Rectal smooth muscle tissue (tissue), 1 donor: ENCODE measurements around the gene ELANE.
"Not testable (repeated sequence)": the region's sequence is repeated elsewhere in the genome, so short reads cannot be mapped to it uniquely, and the experiment has no call there.

Experiments used
- H3K27ac ChIP-seq: one replicate; pipeline ENCODE4 v1.7.0; 2013; ENCODE audit warnings: low read depth, low read length, inconsistent platforms
- H3K27me3 ChIP-seq: one replicate; pipeline ENCODE4 v1.7.0; 2013; ENCODE audit warnings: low read length; ENCODE audit not compliant: control insufficient read depth, insufficient read depth
- H3K36me3 ChIP-seq: one replicate; pipeline ENCODE4 v1.7.0; 2013; ENCODE audit warnings: low read length; ENCODE audit not compliant: control insufficient read depth, insufficient read depth
- H3K4me1 ChIP-seq: one replicate; pipeline ENCODE4 v1.7.0; 2013; ENCODE audit warnings: low read length; ENCODE audit not compliant: control insufficient read depth, insufficient read depth
- H3K4me3 ChIP-seq: one replicate; pipeline ENCODE4 v1.7.0; 2013; ENCODE audit warnings: low read length
- H3K9ac ChIP-seq: one replicate; pipeline ENCODE4 v1.7.0; 2013; ENCODE audit warnings: low read length

The ELANE gene

DNA sequence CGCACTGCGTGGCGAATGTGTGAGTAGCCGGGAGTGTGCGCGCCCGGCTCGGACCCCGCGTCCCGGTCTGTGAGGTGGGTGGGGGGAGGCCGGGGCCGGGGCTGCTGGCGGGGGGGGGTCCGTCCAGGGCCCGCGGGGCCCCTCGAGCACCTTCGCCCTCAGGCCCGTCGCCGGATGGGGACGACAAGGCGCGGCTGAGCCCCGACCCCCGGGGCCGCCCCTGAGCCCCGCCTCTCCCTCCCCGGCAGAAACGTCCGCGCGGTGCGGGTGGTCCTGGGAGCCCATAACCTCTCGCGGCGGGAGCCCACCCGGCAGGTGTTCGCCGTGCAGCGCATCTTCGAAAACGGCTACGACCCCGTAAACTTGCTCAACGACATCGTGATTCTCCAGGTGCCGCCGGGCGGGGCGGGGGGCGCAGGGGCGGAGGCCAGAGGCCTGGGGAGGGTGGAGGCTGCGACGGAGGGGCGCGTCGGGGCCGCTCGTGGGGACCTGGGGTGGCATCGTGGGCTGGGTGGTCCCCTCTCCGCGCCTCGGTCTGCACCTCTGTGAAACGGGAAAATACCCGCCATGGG is 997 bp downstream of the ELANE start:
- Histone ChIP-seq H3K4me3 (no peak overlapping the region), H3K27me3 (peaks cover 4% of the 10 kb centered on the region), H3K27ac (no peak overlapping the region), H3K9ac (no peak overlapping the region), H3K36me3 (no peaks in the 10 kb centered on the region), H3K4me1 (peaks cover 8% of the 10 kb centered on the region)

DNA sequence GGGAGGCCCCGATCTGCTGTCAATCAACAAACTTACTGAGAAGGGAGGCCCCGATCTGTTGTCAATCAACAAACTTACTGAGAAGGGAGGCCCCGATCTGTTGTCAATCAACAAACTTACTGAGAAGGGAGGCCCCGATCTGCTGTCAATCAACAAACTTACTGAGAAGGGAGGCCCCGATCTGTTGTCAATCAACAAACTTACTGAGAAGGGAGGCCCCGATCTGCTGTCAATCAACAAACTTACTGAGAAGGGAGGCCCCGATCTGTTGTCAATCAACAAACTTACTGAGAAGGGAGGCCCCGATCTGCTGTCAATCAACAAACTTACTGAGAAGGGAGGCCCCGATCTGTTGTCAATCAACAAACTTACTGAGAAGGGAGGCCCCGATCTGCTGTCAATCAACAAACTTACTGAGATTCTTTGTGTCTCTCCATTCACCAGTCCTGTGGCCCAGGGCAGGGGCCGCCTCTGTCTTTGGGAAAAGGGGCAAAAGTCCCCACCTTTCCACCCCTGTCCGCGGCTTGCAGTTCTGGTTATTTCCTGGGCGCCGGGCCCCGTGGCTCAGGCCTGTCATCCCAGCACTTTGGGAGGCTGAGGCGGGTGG is 1.6 kb downstream of the ELANE start:
- not testable (repeated sequence) for H3K9ac ChIP-seq, H3K4me1 ChIP-seq, H3K27ac ChIP-seq, H3K36me3 ChIP-seq, H3K4me3 ChIP-seq, H3K27me3 ChIP-seq

DNA sequence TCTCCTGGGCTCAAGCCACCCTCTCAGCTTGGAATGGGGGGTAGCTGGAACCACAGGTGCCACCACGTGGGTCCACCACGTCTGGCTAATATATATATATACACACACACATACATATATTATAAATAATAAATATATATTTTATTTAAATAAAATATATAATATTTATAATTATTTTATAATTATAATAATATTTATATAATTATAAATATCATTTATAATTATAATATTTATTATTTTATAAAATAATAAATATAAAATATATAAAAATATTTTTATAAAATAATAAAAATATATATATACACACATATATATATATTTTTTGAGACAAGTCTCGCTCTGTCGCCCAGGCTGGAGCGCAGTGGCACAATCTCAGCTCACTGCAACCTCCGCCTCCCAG is 2.4 kb downstream of the ELANE start:
- H3K9ac ChIP-seq = no peak overlapping the region
- H3K27ac ChIP-seq = no peak overlapping the region
- H3K27me3 ChIP-seq = peaks cover 4% of the 10 kb centered on the region
- H3K4me3 ChIP-seq = no peak overlapping the region
- no peaks in the 10 kb centered on the region for H3K36me3 ChIP-seq
- H3K4me1 ChIP-seq = peaks cover 8% of the 10 kb centered on the region

DNA sequence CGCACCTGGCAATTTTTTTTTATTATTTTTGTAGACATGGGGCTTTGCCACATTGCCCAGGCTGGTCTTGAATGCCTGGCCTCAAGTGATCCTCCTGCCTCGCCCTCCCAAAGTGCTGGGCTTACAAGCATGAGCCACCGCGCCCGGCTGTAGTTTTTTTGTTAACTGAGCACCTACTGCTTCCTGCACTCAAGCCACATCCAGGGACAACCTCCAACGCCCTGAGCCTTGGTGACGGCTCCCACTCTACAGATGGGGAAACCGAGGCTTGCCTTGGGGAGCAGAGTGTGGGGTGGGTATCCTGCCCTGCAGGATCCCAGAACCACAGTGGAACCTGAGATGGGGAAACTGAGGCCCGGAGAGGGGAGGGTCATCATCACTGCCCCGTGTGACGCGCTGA is 3.0 kb downstream of the ELANE start:
- H3K27ac ChIP-seq = no peak overlapping the region
- H3K4me3 ChIP-seq = no peak overlapping the region
- peaks cover 4% of the 10 kb centered on the region for H3K27me3 ChIP-seq
- peaks cover 8% of the 10 kb centered on the region for H3K4me1 ChIP-seq
- H3K36me3 ChIP-seq = no peaks in the 10 kb centered on the region
- no peak overlapping the region for H3K9ac ChIP-seq

DNA sequence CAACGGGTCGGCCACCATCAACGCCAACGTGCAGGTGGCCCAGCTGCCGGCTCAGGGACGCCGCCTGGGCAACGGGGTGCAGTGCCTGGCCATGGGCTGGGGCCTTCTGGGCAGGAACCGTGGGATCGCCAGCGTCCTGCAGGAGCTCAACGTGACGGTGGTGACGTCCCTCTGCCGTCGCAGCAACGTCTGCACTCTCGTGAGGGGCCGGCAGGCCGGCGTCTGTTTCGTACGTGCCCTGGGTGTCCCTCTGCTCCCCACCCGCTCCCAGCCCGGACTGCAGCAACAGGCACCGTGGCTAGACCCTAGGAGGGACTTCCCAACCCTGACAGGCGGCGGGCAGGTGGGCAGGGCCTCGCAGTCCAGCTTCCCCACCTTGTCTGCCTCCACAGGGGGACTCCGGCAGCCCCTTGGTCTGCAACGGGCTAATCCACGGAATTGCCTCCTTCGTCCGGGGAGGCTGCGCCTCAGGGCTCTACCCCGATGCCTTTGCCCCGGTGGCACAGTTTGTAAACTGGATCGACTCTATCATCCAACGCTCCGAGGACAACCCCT is 3.5 kb downstream of the ELANE start:
- H3K9ac ChIP-seq = no peak overlapping the region
- no peak overlapping the region for H3K4me3 ChIP-seq
- no peak overlapping the region for H3K27ac ChIP-seq
- H3K4me1 ChIP-seq = peaks cover 8% of the 10 kb centered on the region
- no peaks in the 10 kb centered on the region for H3K36me3 ChIP-seq
- peaks cover 4% of the 10 kb centered on the region for H3K27me3 ChIP-seq

DNA sequence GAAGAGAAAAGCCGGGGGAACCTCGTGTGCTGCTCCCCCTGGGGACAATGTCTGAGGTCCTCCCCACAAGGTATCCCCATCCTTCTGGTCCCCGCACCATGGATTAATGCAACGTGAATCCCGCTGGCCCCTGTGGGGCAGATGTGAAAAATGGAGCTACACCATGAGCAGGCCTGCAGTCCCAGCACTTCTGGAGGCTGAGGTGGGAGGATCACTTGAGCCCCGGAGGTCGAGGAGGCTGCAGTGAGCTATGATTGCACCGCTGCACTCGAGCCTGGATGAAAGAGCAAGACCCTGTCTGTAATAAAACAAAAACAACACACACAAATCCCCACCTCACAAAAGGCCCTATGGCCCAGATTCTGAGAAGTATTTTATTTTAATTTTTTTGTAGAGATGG is 6.2 kb downstream of the ELANE start:
- Histone ChIP-seq H3K4me1 (no peaks in the 10 kb centered on the region), H3K36me3 (no peaks in the 10 kb centered on the region), H3K4me3 (no peak overlapping the region), H3K9ac (no peak overlapping the region), H3K27me3 (no peaks in the 10 kb centered on the region), H3K27ac (no peak overlapping the region)

DNA sequence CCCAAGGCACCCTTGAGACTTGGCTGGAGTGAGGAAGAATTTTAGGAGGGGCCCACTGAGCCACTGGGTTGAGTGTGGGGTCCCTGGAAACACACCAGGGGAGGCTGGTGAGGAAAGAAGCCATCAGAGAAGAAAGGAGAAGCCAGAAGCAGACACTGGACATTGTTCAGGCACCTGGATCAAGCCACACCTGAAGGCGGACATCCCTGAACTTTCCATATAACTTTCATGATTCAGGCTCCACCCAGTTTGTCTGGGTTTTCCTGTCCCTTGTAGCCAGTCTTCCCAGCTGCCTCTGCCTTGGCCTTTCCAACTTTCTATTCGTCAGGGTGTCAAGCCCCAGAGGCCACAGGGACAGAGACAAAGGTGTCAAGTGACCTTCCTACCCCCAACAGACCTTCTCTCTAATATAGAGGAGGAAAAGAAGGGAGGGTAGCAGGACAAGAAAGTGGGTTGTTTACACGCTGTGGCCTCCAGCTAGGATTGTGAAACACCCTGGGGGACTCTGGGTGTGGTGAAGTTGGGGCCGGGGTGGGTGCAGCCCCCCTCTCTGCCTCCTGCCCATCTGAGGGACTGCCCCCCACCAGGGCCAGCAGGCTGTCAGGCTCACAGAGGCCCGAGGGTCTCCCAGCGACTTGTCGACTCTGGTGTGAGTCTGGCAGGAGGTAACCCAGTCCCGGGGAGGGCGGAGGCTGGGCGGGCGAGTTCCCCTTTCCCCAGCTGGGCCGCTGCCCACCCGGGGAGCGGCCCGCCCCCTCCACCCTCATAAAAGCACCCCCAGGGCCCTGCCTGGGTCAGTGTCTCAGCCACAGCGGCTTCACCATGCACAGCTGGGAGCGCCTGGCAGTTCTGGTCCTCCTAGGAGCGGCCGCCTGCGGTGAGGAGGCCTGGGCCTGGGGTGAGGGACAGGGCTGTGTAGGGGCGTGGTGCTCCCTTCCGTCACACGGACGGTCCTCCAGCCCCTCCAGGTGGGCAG is 7.1 kb downstream of the ELANE start, which contains the start of gene CFD:
Gene CFD, plus strand, starts transcription at position 797 of the 976 bp plus-strand sequence. Its CDS starts 26 bp downstream, at position 823.
- H3K36me3 ChIP-seq = no peaks in the 10 kb centered on the region
- peak within 1 kb of the TSS; percentile 54 for H3K4me3 ChIP-seq
- H3K9ac ChIP-seq = no peak within 1 kb of the TSS
- peaks cover 3% of the 10 kb centered on the region for H3K4me1 ChIP-seq
- H3K27me3 ChIP-seq = no peaks in the 10 kb centered on the region
- H3K27ac ChIP-seq = no peak within 1 kb of the TSS

DNA sequence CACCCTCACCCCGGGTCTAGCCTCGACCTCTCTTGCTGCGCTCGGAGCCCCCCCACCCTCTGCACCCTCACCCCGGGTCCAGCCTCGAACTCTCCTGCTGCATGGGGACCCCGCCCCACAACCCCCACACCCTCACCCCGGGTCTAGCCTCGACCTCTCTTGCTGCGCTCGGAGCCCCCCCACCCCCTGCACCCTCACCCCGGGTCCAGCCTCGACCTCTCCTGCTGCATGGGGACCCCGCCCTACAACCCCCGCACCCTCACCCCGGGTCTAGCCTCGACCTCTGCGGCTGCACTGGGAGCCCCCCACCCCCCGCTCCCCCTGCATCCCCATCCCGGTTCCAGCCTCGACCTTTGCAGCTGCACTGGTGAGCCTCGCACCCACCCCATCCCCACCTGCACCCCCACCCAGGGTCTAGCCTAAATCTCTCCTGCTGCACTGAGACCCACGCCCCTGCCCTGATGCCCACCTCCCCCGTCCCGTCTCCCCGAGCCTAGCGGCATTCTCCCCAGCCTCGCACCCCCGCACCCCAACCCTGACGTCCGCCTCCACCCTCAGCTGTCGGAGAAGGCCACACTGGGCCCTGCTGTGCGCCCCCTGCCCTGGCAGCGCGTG is 9.1 kb downstream of the ELANE start:
- Histone ChIP-seq H3K4me1 (peaks cover 3% of the 10 kb centered on the region), H3K27me3 (no peaks in the 10 kb centered on the region), H3K4me3 (no peak overlapping the region), H3K9ac (no peak overlapping the region), H3K27ac (no peak overlapping the region), H3K36me3 (no peaks in the 10 kb centered on the region)

DNA sequence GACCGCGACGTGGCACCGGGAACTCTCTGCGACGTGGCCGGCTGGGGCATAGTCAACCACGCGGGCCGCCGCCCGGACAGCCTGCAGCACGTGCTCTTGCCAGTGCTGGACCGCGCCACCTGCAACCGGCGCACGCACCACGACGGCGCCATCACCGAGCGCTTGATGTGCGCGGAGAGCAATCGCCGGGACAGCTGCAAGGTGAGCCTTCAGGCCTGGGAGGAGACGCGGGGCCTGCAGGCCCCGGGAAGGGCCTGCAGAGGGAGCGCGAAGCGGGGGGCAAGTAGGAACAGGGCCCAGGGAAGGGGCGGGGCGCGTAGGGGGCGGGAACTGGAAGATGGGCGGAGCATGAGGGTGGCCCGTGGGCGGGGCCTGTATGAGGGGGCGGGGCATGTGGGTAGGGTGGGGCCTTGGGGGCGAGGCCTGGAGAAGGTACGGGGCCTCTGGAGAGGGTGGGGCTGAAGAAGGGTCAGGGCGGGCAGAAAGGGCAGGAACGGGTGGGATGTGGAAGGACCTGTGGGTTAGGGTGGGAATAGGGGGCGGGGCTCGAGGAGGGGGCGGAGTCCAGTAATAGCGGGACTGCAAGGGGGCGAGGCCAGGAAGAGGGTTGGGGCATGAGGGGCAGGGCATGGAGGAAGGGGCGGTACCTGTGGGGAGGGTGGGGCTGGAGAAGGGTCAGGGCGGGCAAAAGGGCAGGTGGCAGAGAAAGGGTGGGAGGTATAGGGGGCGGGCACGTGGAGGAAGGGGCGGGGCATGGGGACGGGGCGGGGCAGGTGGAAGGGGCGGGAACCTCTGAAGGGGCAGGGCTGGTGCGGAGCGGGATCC is 9.9 kb downstream of the ELANE start:
- Histone ChIP-seq H3K27ac (no peak overlapping the region), H3K4me1 (peaks cover 3% of the 10 kb centered on the region), H3K27me3 (no peaks in the 10 kb centered on the region), H3K36me3 (no peaks in the 10 kb centered on the region), H3K9ac (no peak overlapping the region), H3K4me3 (no peak overlapping the region)

DNA sequence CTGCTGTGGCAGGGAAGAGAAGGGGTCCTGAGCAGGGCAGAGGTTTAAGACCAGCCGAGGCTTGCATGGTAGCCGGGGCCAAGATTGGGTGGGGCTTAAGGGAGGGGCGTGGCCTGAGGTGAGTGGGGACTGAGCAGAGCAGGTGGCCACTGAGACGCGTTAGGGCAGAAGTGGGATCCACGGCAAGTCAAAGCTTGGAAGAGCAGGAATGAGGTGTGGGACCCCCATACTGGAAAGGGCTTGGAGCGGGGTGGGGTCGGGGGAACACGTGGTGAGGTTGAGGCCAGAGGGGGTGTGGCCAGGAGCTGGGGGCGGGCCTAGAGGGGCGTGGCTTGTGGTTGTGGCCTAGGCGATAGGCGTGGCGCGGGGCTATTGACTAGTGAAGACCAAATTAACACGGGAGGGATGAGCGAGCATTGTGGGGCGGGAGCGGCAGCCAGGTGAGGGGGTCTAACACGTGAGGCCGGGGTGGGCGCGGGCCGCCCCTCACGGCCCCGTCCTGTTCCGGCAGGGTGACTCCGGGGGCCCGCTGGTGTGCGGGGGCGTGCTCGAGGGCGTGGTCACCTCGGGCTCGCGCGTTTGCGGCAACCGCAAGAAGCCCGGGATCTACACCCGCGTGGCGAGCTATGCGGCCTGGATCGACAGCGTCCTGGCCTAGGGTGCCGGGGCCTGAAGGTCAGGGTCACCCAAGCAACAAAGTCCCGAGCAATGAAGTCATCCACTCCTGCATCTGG is 10.6 kb downstream of the ELANE start:
- Histone ChIP-seq H3K27ac (no peak overlapping the region), H3K4me1 (peaks cover 3% of the 10 kb centered on the region), H3K36me3 (peaks cover 2% of the 10 kb centered on the region), H3K4me3 (no peak overlapping the region), H3K9ac (no peak overlapping the region), H3K27me3 (no peaks in the 10 kb centered on the region)

DNA sequence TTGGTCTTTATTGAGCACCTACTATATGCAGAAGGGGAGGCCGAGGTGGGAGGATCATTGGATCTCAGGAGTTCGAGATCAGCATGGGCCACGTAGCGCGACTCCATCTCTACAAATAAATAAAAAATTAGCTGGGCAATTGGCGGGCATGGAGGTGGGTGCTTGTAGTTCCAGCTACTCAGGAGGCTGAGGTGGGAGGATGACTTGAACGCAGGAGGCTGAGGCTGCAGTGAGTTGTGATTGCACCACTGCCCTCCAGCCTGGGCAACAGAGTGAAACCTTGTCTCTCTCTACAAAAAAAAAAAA is 11.2 kb downstream of the ELANE start:
- Histone ChIP-seq H3K27me3 (no peaks in the 10 kb centered on the region), H3K27ac (no peak overlapping the region), H3K4me1 (peaks cover 4% of the 10 kb centered on the region), H3K4me3 (no peak overlapping the region), H3K36me3 (peaks cover 2% of the 10 kb centered on the region), H3K9ac (no peak overlapping the region)
